MCF 10A (cell line): ENCODE measurements around the gene GAS2. TPM values are rescaled to one million over a fixed set of nuclear protein-coding genes. Genes with fewer than 3 reads are reported as not detected.

Experiments
- Bru-seq: library from RNA; stranded (reverse); fragments of 400-500 nt; gene quantifications from one replicate; lab custom pipeline; 2021; lab: Mats Ljungman, UMichigan
- BruChase-seq, 2 experiments: library from RNA; stranded (reverse); fragments of 400-500 nt; gene quantifications; one replicate each; lab custom pipeline; 2021; lab: Mats Ljungman, UMichigan
- BruUV-seq: library from RNA; stranded (reverse); fragments of 400-500 nt; replicated peaks from 2 replicates; lab custom pipeline; 2021; lab: Mats Ljungman, UMichigan
- CTCF ChIA-PET: fragments of 300-600 bp; sonication (Branson Sonifier 250); formaldehyde crosslinking; extraction: SDS; loops from one replicate; lab custom pipeline; 2021; ENCODE audit warnings: antibody characterized with exemption, inconsistent platforms; lab: Yijun Ruan, JAX
- POLR2A ChIA-PET: fragments of 300-600, 350-650 bp; sonication (Branson Sonifier 250); formaldehyde crosslinking; extraction: SDS; loops from one replicate; lab custom pipeline; 2020; ENCODE audit warnings: antibody characterized with exemption, inconsistent platforms; lab: Yijun Ruan, JAX
- DNase-seq: peaks from one replicate; pipeline ENCODE4 v3.0.0-alpha.2; 2018; ENCODE audit not compliant: unreplicated experiment
- H3K27ac Mint-ChIP-seq: one replicate; pipeline ENCODE4 v1.8.0; 2022; ENCODE audit warnings: mild to moderate bottlenecking, low read depth, mixed read lengths; ENCODE audit not compliant: unreplicated experiment
- H3K27me3 Mint-ChIP-seq: one replicate; pipeline ENCODE4 v1.8.0; 2022; ENCODE audit warnings: mixed read lengths; ENCODE audit not compliant: insufficient read depth, unreplicated experiment
- H3K36me3 Mint-ChIP-seq: one replicate; pipeline ENCODE4 v1.8.0; 2022; ENCODE audit warnings: mild to moderate bottlenecking, moderate library complexity, mixed read lengths; ENCODE audit not compliant: insufficient read depth, unreplicated experiment
- H3K4me1 Mint-ChIP-seq: one replicate; pipeline ENCODE4 v1.8.0; 2022; ENCODE audit warnings: mixed read lengths; ENCODE audit not compliant: insufficient read depth, unreplicated experiment
- H3K4me3 Mint-ChIP-seq: one replicate; pipeline ENCODE4 v1.8.0; 2022; ENCODE audit warnings: mild to moderate bottlenecking, moderate library complexity, mixed read lengths; ENCODE audit not compliant: unreplicated experiment
- H3K9me3 Mint-ChIP-seq: one replicate; pipeline ENCODE4 v1.8.0; 2022; ENCODE audit warnings: mixed read lengths; ENCODE audit not compliant: unreplicated experiment
- intact Hi-C: fragments of 100-400 bp; cut with micrococcal nuclease; formaldehyde crosslinking; loops from 2 replicates; pipeline ENCODE4 v1.14.1; 2022
- long read RNA-seq: library from polyadenylated mRNA; stranded (forward); transcript quantifications from one replicate; pipeline ENCODE4 v2.0.0, GENCODE V29; 2022
- total RNA-seq: library from RNA; stranded (reverse); gene quantifications from 2 replicates; pipeline ENCODE4 v1.2.3, GENCODE V29; 2022
- TF ChIP-seq, protein P1 (sequence below): fragments of 200-600 bp; IDR thresholded peaks from one replicate; pipeline ENCODE4 v1.8.0; 2022; ENCODE audit warnings: antibody characterized with exemption, mild to moderate bottlenecking; ENCODE audit not compliant: unreplicated experiment

GAS2 gene
- total RNA-seq: 1.4 TPM in 2 replicates
- percentile 26 among the genes with signal in this experiment for Bru-seq, nascent RNA
- BruChase-seq, experiment 1, labeled RNA remaining after a 6-hour chase: percentile 32 among the genes with signal in this experiment
- BruChase-seq, experiment 2, labeled RNA remaining after a 2-hour chase: percentile 34 among the genes with signal in this experiment
- long read RNA-seq, partial matches to known transcripts: 0 of 4 reads
- long read RNA-seq, other reads (novel, unspliced or antisense): 1 of 4 reads

- no peak within 1 kb of the TSS for H3K27ac Mint-ChIP-seq
- H3K27me3 Mint-ChIP-seq: peaks cover 69% of the 10 kb centered on the region
- TF ChIP-seq, protein P1, sequence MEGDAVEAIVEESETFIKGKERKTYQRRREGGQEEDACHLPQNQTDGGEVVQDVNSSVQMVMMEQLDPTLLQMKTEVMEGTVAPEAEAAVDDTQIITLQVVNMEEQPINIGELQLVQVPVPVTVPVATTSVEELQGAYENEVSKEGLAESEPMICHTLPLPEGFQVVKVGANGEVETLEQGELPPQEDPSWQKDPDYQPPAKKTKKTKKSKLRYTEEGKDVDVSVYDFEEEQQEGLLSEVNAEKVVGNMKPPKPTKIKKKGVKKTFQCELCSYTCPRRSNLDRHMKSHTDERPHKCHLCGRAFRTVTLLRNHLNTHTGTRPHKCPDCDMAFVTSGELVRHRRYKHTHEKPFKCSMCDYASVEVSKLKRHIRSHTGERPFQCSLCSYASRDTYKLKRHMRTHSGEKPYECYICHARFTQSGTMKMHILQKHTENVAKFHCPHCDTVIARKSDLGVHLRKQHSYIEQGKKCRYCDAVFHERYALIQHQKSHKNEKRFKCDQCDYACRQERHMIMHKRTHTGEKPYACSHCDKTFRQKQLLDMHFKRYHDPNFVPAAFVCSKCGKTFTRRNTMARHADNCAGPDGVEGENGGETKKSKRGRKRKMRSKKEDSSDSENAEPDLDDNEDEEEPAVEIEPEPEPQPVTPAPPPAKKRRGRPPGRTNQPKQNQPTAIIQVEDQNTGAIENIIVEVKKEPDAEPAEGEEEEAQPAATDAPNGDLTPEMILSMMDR: no peak
- no peaks in the 10 kb centered on the region for H3K36me3 Mint-ChIP-seq
- ChIA-PET POLR2A (no interaction called here), CTCF (no interaction called here)
- no peaks in the 10 kb centered on the region for H3K4me1 Mint-ChIP-seq
- no peak within 1 kb of the TSS for H3K4me3 Mint-ChIP-seq
- no peak for DNase-seq
- H3K9me3 Mint-ChIP-seq: no peaks in the 10 kb centered on the region
- no TSS peak for BruUV-seq
- intact Hi-C loops: no loop called here
Observed at GRCh38 chr11:22666325-22666687, at the start of gene GAS2. Gene GAS2 (plus strand): TSS chr11:22666611. CDS start chr11:22674870, 8,259 bp downstream.

DNA sequence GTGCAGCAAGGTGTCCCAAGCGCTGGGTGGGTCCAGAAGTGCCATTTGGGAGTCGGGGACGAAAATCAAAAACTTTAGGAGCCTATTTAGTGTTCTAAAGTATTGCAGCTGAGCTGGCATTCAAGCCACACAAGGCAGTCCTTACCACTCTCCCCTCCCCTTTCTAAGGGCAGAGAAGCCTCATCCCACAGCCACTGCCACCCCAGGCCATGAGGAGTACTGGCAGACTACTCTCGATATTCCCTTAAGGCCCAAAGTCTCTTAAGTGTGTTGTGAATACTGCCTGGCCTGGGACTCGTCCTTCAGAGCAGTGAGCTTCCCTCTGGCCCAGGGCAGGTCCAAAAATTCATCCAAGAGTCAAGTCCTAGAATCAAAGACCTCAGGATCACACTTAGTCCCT is 48.5 kb upstream of the GAS2 start:
- no TSS peak for BruUV-seq
- TF ChIP-seq, protein P1: no peak
- no peaks in the 10 kb centered on the region for H3K9me3 Mint-ChIP-seq
- CTCF ChIA-PET: interaction anchor here (0.5 to 0.6 kb wide), 2 partner anchors 51 to 77 kb away, joined by 3 read pairs; no protein-coding TSS in a partner anchor
- no peak overlapping the region for H3K4me3 Mint-ChIP-seq
- H3K36me3 Mint-ChIP-seq: no peaks in the 10 kb centered on the region
- no peak for DNase-seq
- POLR2A ChIA-PET: no interaction called here
- no peak overlapping the region for H3K27ac Mint-ChIP-seq
- peaks cover 13% of the 10 kb centered on the region for H3K4me1 Mint-ChIP-seq
- peaks cover 13% of the 10 kb centered on the region for H3K27me3 Mint-ChIP-seq
- intact Hi-C loops: no loop called here

- peak; percentile 69 for DNase-seq
- Mint-ChIP-seq H3K27me3 (no peaks in the 10 kb centered on the region), H3K4me3 (peak overlapping the region; percentile 98), H3K9me3 (no peaks in the 10 kb centered on the region), H3K27ac (peak overlapping the region; percentile 95), H3K36me3 (peaks cover 7% of the 10 kb centered on the region), H3K4me1 (peaks cover 18% of the 10 kb centered on the region)
- BruUV-seq: no TSS peak
- ChIA-PET CTCF (interaction anchor here (0.6 to 1.5 kb wide), 6 partner anchors 10 to 183 kb away, joined by 3 to 6 read pairs (median 4); no protein-coding TSS in a partner anchor), POLR2A (interaction anchor here (0.6 to 1.6 kb wide), 7 partner anchors 10 to 386 kb away, joined by 3 to 6 read pairs (median 3); no protein-coding TSS in a partner anchor)
- intact Hi-C loops: loop anchor here (2.0 kb wide), 1 partner anchor 294 kb away; no protein-coding TSS in a partner anchor
- TF ChIP-seq, protein P1: peak; percentile 18
Observed at GRCh38 chr11:22624742-22625447, 41.5 kb upstream of the GAS2 start.
